NCI-H1694 treated with DMSO at 0.1 percent for 48 hours (cell line): ENCODE results near the gene NDUFS5.
"Not testable (repeated sequence)": the region's sequence is repeated elsewhere in the genome, so short reads cannot be mapped to it uniquely, and the experiment has no call there.

Source experiments
- DNase-seq: peaks from one replicate; lab custom pipeline; 2025; lab: John Stamatoyannopoulos, UW

NDUFS5 gene

DNA sequence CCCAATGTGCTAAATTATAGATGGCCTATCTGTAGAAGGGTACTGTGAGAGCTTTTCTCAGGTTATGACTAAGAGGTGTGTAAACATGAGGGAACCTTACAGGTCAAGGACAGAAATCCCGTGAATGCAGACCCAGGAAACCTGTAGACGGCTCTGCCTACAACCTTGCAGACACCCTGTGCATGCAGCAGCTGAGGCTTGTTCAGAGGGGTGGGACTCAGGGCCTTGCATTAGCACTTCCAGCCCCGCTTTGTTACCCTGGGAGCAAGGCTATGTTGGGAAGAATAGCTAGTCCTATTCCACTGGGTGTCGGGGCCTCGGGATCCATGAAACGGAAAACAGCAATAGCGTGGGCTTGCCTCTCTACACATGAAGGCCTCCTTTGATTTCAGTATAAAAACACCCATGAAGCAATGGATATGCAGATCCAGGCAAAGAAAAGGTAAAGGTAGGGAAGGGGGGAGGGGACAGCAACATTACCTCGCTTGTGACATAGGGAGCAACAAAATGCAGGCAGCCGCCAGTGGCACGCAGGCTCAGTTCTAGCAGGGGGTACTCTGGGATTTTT is 9.5 kb upstream of the NDUFS5 start:
- no peak for DNase-seq

GRCh38 chr1:39017266-39017665 is 8.9 kb upstream of the NDUFS5 start:
- no peak for DNase-seq

GRCh38 chr1:39020494-39020893 is 5.7 kb upstream of the NDUFS5 start:
- DNase-seq, result not testable (repeated sequence)

- no peak for DNase-seq
These were observed 4.7 kb upstream of the NDUFS5 start for GRCh38 chr1:39021426-39021825.

GRCh38 chr1:39023140-39023539 is 3.0 kb upstream of the NDUFS5 start:
- no peak for DNase-seq

- DNase-seq, result no peak
These were observed 837 bp downstream of the NDUFS5 start for GRCh38 chr1:39026866-39027507.

DNA sequence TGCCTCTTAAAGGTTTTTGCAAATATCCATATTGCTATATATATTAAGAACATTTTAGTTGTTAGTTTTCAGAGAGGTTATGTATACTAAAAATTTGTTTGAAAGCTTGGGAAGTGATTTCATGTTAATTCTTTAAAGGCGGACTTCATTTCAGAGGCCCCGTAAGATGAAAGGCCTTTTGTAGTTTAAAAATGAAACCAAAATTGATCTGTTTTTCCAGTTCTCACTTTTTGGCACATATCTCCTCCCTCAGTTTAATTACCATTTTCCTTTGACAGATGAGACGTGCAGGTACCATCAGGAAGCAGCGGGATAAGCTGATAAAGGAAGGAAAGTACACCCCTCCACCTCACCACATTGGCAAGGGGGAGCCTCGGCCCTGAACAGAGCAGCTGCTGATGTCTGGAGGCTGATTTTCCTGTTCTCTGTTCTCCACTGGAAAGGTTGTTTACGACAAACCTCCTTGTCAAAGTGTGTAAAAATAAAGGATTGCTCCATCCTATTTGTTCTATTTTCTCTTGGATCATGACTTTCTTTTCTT is 8.0 kb downstream of the NDUFS5 start:
- DNase-seq, result no peak

GRCh38 chr1:39036678-39037077 is 10.5 kb downstream of the NDUFS5 start:
- no peak for DNase-seq

DNA sequence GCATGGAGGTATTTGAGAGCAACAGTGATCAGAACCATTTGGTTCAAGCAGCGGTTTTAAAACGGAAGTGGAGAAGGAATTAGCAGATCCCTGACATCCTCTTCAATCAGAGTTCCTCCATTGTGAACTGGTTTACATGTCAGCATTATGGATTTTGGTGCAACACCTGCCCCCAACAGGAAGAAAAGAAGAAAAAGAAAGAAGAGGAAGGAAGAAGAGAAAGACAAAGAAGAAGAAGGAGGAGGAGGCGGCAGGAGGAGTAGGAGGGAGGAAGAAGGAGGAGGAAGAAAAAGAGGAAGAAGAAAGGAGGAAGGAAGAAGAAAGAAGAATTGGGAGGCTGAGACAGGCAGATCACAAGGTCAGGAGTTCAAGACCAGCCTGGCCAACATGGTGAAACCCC is 17.4 kb downstream of the NDUFS5 start:
- DNase-seq, result no peak

- DNase-seq, result no peak
These were observed 18.6 kb downstream of the NDUFS5 start for GRCh38 chr1:39044762-39045161.

DNA sequence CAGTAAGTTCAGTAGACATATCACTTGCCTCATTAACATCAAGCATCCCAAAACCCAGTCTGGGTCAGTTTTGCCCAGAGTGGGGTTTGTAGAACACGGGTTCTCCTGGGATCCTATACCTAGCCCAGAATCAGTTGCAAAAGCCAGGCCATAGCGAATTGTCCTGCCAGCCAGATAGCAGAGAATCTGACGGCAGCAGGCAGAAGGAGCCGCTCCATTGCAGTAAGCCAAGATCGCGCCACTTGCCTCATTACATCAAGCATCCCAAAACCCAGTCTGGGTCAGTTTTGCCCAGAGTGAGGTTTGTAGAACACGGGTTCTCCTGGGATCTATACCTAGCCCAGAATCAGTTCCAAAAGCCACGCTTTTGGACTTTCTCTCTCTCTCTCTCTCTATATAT is 19.1 kb downstream of the NDUFS5 start:
- no peak for DNase-seq

- DNase-seq, result no peak
These were observed 20.6 kb downstream of the NDUFS5 start for GRCh38 chr1:39046613-39047210.

DNA sequence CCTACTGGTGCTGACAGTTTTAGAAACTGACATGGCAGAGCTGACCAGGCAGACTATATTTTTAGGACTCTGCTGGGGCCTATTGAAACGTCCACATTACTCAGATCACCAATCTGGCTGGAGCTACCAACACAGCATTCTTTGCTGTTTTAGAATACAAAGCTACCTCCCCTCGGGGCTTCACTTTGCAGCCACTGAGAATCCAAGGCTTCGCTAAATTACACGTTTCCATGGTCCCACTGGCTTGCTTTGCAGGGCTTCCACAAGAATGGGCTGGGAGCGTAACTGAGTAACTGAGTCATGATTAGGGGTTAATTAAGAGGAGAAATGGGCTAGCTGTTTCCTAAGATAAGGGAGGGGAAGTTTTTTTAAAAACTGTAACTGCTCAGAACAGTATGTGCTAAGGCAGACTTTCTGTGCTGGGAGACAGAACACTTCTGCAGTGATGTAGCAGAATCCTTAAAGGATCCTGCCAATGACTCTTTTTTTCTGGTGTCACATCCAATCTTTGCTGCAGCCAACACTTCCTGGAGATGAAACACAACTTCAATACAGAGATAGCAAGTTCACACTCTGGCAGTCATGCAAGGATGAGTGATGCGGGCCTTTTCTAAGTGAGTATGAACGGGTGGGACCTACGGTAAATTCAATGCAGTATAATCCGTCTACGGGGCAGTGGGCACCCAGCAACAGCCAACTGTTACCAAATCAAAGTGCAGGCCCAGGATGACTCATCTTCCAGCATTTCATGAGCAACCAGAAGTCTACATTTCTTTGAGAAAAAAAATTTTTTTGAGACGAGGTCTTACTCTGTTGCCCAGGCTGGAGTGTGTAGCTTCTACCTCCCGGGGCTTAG is 21.5 kb downstream of the NDUFS5 start:
- no peak for DNase-seq

DNA sequence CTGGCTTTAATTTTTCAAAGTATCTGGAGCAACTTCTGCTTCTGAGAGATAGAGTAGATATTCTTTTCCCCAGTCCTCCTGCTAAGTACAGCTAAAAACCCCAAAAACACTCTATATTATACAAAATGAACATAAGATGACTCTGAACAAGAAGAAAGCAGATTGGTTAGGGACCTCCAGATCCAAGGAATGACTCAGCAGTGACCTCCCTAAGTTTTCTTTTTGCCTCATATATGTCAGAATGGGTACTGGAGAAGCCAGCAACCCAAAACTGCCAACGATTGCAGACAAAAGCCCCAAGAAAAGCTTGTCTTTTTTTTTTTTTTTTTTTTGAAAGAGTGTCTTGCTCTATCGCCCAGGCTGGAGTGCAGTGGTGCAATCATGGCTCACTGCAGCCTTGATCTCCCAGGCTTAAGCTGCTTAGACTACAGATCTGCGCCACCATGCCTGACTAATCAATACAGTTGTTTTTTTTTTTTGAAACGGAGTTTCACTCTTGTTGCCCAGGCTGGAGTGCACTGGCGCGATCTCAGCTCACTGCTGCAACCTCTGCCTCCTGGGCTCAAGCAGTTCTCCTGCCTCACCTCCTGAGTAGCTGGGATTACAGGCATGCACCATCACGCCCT is 22.7 kb downstream of the NDUFS5 start:
- DNase-seq, result no peak

GRCh38 chr1:39050001-39050400 is 23.9 kb downstream of the NDUFS5 start:
- DNase-seq, result no peak

DNA sequence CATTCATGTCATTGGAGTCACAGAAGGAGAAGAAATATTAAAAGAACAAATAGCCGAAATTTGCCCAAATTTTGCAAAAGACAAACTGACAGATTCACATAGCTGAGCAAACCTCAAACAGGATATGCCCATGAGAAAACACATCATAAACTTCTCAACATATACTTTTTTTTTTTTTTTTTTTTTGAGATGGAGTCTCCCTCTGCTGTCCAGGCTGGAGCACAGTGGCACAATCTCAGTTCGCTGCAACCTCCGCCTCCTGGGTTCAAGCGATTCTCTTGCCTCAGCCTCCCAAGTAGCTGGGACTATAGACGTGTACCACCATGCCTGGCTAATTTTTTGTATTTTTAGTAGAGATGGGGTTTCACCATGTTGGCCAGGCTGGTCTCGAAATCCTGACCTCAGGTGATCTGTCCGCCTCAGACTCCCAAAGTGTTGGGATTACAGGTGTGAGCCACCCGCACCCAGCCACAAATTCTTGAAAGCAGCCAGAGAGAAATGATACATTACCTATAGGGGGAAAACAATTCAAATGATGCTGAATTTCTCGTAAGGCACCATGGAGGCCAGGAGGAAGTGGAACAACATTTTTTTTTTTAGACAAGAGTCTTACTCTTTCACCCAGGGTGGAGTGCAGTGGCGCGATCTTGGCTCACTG is 25.2 kb downstream of the NDUFS5 start:
- not testable (repeated sequence) for DNase-seq

- no peak for DNase-seq
These were observed 25.8 kb downstream of the NDUFS5 start for GRCh38 chr1:39051956-39052355.

DNA sequence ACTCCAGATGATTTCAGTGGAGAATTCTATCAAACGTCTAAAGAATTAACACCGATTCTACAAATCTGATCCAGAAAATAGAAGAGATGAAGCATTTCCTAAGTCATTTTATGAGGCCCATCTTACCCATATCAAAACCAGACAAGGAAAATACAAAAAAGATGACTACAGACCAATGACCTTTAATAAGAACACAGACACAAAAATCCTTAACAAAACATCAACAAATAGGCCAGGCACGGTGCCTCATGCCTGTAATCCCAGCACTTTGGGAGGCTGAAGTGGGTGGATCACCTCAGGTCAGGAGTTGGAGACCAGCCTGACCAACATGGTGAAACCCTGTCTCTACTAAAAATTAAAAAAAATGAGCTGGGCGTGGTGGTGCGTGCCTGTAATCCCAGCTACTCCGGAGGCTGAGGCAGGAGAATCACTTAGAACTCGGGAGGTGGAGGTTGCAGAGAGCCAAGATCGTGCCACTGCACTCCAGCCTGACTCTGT is 29.1 kb downstream of the NDUFS5 start:
- DNase-seq, result not testable (repeated sequence)

- DNase-seq, result not testable (repeated sequence)
These were observed 35.4 kb downstream of the NDUFS5 start for GRCh38 chr1:39061516-39061915.

- no peak for DNase-seq
These were observed 35.8 kb downstream of the NDUFS5 start for GRCh38 chr1:39061951-39062350.

- no peak for DNase-seq
These were observed 37.0 kb downstream of the NDUFS5 start for GRCh38 chr1:39063191-39063590.
